Astrocyte of the spinal cord (primary cell): Measurements from ENCODE around the gene LRP10.

Experiments used
- DNase-seq: peaks from one replicate; pipeline ENCODE4 v3.0.0; 2011; ENCODE audit warnings: low read depth, low spot score
- H3K4me3 ChIP-seq: 2 replicates; pipeline ENCODE4 v1.5.1; 2011; ENCODE audit warnings: low read depth, mild to moderate bottlenecking, low read length, moderate library complexity
- CTCF ChIP-seq: IDR thresholded peaks from 2 replicates; pipeline ENCODE4 v1.5.1; 2012; ENCODE audit warnings: low read depth, mild to moderate bottlenecking, low read length, inconsistent platforms
- in situ Hi-C: cut with HindIII; loops from 2 replicates; pipeline ENCODE4 v1.10.0; 2017; ENCODE audit warnings: low sequenced_read_pairs

LRP10 gene

GRCh38 chr14:22878271-22879246 lies 7.0 kb downstream of the LRP10 start:
- in situ Hi-C loops = no loop called here

GRCh38 chr14:22882064-22882463 lies 10.5 kb downstream of the LRP10 start:
- in situ Hi-C loops = no loop called here
- no peak overlapping the region for H3K4me3 ChIP-seq
- TF ChIP-seq CTCF = no peak
- DNase-seq = no peak

More at GRCh38 chr14:22878271-22879246, 7.0 kb downstream of the LRP10 start:
- no peak for TF ChIP-seq CTCF
- DNase-seq = no peak
- H3K4me3 ChIP-seq = no peak overlapping the region

- no peak overlapping the region for H3K4me3 ChIP-seq
- DNase-seq = peak; percentile 52
- no peak for TF ChIP-seq CTCF
- in situ Hi-C loops = no loop called here
These were observed 11.1 kb downstream of the LRP10 start for GRCh38 chr14:22882529-22883172.

- in situ Hi-C loops = no loop called here
- no peak for TF ChIP-seq CTCF
- H3K4me3 ChIP-seq = no peak within 1 kb of the TSS
- DNase-seq = no peak
These were observed 11.8 kb downstream of the LRP10 start, which contains the start of gene REM2 for GRCh38 chr14:22883173-22883976. Gene REM2 (plus strand): TSS chr14:22883222. CDS start chr14:22883288, 66 bp downstream.

- in situ Hi-C loops = no loop called here
- no peak for TF ChIP-seq CTCF
- no peak overlapping the region for H3K4me3 ChIP-seq
- DNase-seq = no peak
These were observed 12.7 kb downstream of the LRP10 start for GRCh38 chr14:22884076-22884737.
